Stimulated activated CD8-positive, alpha-beta memory T cell treated with anti-CD3 and anti-CD28 coated beads, Interleukin-4, amount 100 ng/mL, for 1 hour (primary cell): ENCODE measurements around the gene HPF1.
"Not testable (repeated sequence)": the region's sequence is repeated elsewhere in the genome, so short reads cannot be mapped to it uniquely, and the experiment has no call there.

ENCODE experiments used
- DNase-seq, 2 donors: peaks; one replicate each; pipeline ENCODE4 v3.0.0-alpha.2; 2020; ENCODE audit warnings: low read depth in 2 of 2, low spot score in 1 of 2

HPF1 gene

DNA sequence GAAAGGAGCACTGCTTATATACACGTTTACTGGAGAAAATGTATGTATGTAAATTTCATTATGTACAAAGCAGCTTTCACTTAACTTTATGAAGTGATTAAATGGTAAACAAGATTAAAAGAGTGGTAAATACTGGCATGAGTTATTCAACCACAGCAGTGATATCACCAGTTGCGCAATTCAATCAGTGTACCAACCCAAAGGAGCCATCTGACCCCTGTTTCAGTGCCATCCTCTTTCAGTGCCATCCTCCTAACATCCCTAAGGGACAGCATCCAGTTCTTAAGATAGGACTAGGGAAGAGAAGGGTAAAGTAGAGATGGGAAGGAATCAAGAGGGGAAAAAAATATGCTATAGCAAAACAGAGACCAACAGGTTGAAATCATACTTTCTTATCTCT lies 16.2 kb downstream of the HPF1 start:
- no peak for DNase-seq

DNA sequence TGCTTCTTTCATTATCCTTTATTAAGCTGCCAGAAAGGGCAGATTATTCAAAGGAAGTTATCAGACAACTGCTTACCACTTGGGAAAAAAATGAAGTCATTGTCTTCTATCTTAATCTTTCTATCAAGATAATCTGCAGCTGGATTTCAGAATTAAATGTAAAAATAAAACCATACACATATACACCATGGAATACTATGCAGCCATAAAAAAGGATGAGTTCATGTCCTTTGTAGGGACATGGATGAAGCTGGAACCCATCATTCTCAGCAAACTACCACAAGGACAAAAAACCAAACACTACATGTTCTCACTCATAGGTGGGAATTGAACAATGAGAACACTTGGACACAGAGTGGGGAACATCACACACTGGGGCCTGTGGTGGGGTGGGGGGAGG lies 19.1 kb downstream of the HPF1 start:
- not testable (repeated sequence) for DNase-seq

DNA sequence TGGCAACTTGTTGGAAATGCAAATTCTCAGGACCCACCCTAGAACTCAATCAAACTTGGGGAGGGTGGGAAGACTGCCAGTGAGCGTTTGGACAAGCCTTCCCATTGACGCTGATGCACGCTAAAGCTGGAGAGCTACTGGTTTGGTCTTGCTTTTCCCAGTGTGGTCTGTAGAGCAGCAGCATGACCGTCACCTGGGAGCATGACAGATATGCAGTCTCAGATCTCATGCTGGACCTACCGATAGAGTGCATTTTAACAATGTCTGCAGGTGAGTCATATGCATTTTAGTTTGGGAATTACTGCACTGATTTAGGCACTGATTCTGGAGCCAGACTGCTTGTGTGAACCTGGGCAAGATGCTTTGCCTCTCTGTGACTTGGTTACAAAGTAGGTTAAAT lies 27.2 kb downstream of the HPF1 start:
- no peak for DNase-seq

DNA sequence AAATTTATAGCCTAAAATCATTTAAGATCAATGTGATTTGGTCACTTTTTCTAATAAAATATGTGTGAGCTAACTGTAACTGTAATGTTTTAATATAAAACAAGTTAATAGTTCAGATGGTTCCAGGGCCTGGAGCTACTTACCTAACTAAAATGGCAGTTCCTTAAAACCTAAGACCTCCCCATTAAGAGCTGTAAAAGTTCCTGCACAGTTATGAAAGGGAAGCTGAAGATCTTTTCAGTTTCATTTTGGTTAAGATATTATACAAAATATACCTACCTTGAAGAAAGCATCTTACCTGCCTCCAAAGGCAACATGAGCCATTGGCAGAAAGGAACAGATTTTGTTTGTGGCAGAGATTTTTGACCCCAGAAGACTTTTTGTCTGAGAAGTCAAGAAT lies 30.1 kb downstream of the HPF1 start:
- no peak for DNase-seq

DNA sequence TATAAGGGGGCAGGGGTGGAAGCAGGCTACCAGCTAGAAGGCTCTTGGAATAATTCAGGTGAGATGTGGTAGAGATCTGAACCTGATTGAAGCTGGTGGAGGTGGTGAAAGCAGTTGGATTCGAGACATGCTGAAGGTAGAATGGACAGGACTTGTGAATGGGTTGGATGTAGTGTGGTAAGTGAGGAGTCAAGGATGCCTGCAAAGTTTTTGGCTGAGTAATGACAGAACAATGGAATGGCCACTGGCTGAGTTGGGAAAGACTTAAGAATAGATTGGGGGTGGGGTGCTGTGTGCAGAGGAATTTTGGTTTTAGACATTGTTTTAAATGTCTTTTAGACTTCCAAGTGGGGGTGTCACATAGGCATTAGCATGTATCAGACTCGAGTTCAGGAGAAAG lies 33.5 kb downstream of the HPF1 start:
- no peak for DNase-seq

DNA sequence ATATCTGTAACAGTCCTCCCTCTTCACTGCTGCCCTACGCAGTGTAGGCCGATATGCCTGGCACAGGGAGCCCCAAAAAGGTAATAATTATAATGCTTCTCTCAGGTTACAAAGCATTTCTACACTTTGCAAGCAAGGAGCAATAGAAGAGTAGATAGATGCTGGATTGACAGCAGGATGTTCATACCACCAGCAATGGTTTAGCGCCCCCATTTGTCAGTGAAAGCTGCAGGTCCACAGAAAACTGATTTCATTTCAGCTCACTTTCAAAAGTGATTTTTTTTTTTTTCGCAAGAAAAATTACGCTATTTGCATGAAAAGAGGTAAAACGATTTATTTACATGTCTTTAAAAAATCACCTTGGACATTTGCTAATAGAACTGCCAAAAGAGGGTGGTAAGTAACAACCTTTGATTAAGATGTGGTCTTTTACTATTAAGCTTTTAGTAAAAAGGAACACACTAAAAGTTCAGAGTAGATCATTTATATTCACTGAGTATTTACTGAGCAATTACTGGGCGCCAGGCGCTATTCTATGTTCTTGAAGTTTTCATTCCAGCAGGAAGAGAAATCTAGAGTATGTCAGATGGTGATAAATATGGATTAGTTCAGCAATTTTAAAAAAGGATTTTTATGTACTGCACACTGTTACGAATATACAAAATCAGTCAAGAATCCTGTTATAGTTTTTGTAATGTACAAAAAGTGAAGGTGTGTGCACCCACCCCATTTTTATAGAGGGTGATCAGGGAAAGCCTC lies 34.4 kb downstream of the HPF1 start:
- DNase-seq: no peak

DNA sequence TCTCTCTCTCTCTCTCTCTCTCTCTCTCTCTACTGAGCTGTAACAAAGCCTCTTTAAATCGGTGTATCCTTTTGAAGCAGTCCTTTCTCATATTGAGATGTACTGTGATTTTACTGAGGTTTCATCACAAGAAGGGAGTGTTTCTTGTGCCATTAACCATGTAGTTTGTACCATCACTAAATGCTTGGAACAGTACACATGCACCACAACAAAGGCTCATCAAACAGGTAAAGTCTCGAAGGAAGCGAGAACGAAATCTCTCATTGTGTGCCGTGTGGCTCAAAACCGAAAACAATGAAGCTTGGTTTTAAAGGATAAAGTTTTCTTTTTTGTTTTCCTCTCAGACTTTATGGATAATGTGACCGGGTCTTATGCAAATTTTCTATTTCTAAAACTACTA lies 37.2 kb downstream of the HPF1 start:
- no peak for DNase-seq

DNA sequence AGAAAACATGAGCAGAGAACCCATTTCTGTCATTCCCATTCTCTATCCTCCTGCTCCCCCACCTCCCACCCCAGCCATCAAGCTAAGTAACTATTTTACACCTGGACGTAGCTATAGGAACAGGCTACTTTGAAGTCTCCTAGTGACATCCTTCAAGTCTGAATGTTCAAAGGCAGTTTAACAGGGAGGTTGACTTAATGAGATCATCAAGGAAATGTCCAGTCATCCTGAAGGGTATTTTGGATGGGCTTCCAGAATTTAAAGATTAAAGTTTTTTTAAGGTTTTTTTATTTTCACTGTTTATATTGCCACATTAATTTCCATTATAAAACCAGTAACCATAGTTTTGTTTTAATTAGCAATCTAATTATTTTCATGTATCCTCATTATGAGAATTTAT lies 41.1 kb downstream of the HPF1 start:
- DNase-seq: no peak

DNA sequence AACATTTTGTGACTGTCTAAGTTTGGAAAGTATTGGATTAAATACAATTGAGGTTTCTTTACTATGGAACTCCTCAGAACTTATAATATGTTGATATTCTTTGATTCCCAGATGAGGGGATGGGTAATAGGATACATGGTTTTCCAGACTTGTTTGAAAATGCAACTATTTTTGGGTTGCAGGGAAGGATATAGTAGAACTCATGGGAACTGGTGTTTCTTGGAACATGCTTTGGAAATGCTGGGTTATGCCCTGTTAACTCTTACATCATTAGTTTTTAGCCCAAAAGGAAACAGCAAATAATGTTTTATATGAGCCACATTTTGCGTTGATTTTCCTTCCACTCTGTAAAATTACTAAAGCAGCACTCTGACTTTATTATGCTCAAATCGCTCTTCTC lies 41.9 kb downstream of the HPF1 start:
- no peak for DNase-seq

DNA sequence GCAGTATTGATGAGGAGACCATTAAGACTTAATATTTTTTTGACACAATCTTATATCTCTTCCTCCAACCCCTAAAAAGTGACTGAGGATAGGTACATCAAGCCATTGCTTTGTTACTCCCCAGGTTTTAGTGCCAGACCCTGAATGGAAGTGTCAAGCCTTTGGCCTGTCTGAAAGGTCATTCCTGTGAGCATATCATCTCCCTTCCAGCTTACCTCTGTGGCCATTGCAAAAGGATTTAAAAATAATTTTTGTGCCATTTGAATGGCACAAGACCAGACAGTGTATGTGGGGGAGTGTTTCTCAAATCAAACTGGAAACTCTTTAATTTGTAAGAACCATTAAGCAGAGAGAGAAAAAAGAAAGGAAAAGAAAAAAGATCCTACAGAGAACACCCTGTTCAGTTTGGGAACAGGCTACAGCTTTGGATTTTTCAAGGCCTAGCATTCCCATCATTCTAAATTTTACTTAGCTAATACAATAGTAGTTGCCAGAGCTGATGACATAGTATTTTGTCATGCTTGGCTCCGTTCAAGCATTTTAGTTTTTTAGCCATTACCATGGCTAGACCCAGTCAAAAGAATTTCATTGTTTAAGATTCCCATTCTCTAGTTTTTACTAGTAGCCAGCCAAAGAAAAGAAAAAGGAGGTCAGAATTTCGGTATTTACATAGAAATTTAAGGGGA lies 49.6 kb downstream of the HPF1 start:
- DNase-seq: no peak

DNA sequence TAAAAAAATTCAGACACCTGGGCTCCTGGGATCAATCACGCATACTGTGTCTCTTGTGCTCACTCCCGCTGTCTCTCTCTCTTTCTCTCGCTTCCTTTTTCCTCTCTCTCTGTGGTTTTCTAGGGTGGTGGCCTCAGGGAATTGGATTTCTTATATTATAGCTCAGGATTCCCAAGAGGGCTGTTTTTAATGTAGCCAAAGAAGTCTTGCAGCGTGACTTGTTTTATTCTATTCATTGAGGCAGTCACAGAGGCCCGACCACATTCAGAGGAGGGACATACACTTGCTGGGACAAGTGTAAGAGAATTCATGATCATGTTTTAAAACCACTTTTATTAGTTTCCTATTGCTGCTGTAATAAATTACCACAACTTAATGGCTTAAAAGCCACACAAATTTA lies 59.4 kb downstream of the HPF1 start:
- DNase-seq: no peak

DNA sequence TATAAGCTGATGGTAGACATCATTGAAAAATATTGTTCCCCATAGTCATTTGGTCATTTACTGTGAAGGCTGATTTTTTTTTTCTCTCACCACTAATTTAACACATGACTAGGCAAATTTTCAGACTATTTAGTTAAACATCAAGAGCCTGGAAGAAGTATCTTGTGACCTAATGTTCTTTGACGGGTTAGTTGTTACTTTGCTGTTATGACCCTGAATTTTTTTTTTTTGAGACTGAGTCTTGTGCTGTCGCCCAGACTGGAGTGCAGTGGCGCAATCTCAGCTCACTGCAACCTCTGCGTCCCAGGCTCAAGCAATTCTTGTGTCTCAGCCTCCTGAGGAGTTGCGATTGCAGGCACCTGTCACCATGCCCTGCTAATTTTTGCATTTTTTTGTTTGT lies 67.0 kb downstream of the HPF1 start:
- no peak for DNase-seq

DNA sequence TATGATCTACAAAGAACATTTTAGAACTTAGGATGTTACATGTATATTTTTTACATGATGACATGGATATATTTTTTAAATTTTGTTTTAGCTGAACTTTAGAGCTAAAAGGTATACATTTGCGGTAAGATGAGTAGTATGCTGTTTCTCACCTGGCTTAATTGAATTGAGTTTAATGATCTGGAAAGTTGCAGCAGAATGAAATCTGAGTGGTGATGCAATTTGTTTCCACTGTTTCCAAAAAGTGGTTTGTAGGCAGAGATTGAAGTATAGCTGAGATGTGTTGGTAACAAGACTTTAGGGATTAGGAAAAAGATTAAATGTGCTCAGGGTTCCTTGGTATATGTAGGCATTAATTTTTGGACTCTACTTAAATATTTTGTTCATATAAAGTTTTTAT lies 68.1 kb downstream of the HPF1 start:
- DNase-seq: no peak

DNA sequence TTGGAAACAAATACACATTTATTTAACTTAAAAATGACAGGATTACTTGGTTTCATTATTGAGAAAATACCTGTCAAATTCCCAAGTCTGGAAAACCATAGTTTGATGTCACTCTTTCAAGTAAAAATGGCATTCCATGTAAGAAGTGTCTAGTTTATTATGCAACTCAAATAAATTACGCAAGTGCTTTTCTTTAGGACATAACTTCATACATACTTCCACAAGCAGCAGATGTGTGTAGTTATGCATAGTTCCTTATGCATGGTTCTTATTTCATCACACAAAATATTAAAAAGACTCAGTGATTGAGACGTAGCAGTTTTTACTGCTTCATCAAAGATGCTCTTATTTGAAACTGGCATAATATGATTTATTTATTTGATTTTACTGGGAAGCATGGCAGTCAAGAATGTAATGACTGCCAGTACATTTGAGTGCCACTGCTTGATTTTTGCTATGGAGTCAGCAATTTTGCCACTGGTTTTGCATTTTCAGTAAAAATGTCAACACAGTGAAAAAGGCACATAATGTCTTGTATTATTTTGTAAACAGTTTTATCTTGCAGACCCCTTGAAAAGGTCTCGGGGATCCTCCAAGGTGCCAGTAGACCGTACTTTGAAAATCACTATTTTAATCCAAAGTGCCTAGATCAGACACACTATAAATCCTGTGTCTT lies 75.2 kb downstream of the HPF1 start:
- no peak for DNase-seq
